Measurements from ENCODE around the gene OXCT1.

OXCT1 gene

DNA sequence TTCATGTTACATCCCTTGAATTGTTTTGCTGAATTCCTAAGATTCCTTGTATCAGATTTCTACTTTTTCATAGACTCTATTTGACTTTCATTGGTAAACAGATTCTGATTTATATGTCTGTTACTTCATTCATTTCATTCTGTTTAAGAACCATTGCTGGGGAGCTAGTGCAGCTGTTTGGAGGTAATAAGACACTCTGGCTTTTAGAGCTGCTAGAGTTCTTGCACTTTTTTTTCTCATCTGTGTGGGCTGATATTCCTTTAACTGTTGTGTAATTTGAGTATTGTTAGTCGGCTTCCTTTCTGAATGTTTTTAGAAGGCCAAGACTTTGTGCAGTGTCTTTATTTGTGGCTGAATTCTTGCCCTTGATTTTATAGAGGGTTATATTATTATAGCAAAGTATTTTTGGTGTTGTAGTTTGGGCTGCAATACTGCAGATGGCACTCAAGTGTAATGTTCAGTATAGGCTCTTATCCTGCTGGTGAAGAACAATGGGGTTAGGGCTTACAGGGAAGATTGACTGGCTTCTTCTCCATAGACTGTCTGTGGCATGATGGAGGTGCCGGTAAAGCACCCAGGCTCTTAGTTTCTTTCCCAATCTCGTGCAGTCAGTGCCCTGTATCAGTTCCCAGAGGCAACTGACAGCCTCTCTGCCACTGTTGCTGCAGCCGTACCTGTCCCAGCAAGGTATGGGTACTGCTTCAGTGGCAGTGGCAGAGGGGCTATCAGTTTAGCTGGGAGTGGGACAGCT is 162.2 kb downstream of the OXCT1 start:
- no peak for DNase-seq

DNA sequence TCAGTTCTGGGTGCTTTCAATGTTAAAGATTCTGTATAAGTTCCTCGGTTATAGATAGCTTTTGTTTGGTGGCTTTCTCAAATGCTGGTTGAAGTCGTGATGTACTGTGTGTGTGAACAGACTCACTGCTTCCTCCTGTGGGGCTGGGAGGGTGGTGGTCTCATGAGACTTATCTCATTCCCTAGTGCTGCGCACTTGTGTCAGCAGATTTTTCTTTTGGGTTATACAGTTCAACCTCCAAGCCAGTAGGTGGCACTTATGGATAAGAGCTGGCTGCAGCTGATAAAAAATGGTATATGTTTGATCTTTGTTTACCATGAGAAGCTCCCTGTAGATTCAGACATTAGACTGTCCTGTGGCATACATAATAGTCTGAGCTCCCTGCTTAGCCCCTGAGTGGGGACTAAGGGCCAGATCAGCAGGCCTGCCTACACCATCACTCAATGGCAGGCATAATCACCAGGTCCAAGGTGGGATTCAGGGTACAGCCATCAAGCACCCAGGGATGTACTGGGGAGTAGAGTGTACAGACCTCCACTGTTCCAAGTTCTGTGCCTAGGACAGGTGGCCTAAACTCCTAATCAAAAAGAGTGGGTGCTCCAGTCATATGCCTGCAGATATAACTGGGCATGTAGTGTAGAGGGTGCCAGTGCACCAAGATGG is 174.2 kb downstream of the OXCT1 start:
- DNase-seq, result no peak

DNA sequence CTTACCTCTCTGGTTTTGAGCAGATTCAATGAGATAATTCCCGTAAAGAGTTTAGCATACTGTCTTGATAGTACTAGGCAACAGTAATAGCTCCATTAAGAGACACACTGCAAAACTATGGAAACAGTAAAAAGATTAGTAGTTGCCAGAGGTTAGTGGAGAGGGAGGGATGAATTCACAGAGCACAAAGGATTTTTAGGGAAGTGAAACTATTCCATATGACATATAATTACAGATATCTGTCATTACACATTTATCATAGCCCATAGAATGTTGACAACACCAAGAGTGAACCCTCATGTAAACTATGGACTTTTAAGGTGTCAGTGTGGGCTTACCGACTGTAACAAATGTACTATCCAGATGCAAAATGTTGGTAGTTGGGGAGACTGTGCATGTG is 183.5 kb downstream of the OXCT1 start:
- DNase-seq, result no peak

DNA sequence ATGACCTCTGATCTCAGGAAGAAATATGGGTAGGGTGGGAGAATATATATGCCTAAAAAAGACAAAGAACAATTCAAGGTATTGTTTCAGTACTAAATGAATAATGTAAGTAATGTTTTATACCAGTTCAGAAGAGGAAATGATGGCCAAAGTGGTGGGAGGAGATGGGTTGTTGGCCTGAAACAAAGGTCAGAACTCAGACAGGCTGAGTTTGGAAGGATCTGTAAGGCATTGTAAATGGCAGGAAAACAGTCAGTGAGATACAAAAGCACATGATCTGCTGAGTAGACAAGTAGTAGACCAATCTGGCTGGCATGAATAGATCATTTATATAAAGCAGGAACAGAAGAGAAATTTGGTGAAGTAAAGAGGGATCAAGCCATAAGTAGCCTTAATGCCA is 184.0 kb downstream of the OXCT1 start:
- DNase-seq, result no peak

DNA sequence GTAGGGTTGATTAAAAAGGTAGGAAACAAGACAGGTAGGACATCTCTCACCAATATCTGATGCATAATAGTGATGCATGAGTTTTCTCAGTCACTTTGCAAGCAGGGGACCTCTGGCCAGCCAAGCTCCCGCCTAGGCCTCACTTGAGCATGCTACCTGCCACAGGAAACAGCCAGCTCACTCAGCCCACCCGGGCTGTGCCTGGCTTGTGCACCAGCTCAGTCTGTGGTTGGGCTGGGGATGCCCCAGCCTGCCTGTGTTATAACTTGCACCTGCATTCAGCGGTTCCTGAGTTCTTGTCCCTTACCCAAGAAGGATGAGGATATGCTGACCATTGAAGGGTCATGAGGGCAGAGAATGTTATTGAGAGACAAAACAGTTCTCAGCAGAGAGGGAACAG is 187.0 kb downstream of the OXCT1 start:
- DNase-seq, result no peak

DNA sequence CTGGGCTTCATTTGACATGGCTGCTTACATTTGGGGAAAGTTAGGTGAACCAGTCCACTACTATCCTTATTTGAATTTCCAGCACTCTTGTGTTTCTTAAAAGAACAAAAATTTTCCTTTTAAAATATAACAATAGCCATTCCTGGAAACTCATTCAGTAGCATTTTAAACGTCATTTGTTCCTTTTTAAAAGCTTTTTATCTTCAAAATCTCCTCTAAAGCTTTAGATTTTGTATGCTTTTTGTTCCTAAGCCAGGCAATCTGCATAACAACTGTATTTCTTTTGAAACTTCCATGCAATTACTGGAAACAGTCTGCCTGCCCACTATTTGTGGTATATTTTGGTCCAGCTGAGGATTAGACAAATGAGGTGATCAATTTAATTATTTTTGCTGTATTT is 187.6 kb downstream of the OXCT1 start:
- DNase-seq, result no peak

DNA sequence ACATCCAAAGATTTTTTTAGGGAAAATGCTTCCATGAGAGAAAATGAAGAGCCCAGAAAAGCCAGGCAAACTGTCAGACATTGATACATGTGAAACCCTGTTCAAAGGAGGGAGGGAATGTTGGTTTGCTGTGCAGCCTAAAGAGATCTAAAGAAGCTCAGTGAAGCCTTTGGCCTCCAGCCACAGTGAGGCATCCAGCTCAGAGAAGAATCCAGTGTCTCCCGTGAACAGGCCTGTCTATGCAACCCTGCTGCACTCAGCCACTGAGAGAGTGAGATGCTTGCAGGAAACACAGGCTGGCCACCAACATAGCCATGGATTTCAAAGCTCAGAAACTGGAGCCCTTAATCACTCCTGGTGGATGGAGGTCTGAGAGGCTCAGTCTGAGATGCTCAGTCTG is 188.4 kb downstream of the OXCT1 start:
- no peak for DNase-seq

Measured in NCI-H1092 treated with DMSO at 0.1 percent for 48 hours (cell line).